HG03108 (cell line): ENCODE measurements around the gene CCDC191.
A peak's percentile ranks its signal among the peaks of the same experiment; 100 is the strongest.

Source experiments
- ATAC-seq: cut with Tn5 transposase; IDR thresholded peaks from one replicate; pipeline ENCODE4 v1.9.1; 2021; ENCODE audit warnings: moderate library complexity; ENCODE audit not compliant: unreplicated experiment

CCDC191 gene

DNA sequence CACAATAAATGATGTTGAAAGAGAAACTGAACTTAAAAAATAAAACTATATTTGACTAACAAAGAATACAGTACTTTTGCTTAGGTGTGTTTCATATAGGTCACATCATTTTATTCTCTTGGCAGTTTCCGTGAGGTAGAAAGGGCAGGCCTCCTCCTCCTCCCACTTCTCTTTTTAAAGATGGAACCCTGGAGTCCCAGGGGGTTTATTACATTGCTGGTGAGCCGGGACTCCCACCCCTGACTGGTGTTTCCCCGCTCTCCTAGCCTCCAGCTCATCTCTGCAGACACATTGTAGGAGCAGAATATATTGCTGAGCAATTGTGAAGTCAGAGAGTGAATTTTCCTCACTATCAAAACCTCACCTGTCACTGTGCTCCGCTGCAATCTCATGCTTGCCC, 78.5 kb downstream of the CCDC191 start:
- no peak for ATAC-seq

DNA sequence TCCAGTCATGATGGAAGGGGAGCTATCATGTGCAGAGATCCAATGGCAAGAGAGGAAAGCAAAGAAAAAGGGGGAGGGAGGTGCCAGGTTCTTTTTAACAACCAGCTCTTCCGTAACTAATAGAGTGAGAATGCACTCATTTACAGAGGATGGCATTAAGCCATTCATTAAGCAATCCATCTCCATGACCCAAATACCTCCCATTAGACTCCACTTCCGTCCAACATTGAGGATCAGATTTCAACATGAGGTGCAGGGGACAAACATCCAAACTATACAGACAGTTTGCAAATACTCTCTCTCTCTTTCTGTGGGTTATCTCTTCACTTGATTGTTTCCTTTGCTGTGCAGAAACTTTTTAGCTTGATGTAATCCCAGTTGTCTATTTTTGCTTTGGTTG, 87.3 kb downstream of the CCDC191 start:
- no peak for ATAC-seq

DNA sequence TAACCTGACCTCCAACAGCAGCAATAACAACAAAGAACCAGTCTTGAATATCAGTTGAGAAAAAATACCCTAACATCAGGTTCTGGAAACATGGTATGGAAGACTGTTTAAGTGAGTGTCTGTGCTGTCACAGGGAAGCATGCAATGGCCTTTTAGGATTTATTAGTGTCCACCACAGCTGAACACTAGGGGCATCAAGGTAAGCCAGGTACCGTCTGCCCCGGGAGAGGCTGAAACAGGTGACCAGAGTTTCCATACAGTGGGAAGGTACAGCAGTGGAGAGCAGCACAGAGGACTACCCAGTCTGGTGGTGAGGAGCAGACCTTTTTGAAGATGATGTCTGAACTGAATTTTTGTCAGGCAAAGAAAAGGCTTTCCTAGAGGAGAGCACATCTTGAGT, 90.2 kb downstream of the CCDC191 start:
- ATAC-seq: no peak

DNA sequence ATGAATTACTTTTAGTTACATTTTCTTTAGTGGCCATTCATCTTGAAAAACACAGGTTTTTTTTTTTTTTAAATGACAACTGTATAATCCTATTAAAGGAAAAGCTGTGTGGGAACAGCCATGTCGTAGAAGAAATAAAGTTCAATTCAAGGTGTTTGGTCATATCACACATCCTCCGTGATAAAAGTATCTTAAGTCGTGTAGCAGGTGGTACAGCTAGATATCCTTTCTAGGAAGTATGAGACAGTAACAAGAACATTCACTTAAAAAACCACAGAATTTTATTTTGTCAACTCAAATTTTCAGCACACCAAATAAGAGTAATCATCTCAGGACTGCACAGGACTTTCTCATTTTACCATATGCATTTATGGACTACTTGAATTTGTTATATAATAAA, 92.4 kb downstream of the CCDC191 start:
- ATAC-seq: no peak

DNA sequence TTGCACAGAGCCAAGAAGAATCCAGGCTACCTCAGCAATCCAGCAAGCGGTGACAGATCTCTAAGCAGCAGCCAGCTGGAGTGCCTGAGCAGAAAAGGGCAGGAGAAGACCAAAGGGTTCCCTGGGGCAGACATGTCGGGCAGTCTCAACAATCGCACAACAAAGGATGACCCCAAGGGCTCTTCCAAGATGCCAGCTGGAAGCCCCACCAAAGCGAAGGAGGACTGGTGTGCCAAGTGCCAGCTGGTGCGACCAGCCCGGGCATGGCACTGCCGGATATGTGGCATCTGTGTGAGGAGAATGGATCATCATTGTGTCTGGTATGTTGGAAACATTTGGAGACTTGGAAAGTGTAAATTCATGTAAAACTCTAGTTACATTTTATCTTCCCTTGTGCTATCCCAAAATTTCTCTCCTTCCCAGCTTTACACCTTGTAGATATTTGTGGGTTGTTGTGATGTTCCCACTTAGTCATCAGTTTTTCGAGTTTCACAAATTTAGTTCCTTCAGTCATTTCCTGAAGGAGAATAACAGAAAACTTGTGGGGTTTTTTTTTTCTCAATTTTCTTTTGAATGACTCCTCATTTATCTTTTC, 102.1 kb downstream of the CCDC191 start:
- ATAC-seq: no peak

DNA sequence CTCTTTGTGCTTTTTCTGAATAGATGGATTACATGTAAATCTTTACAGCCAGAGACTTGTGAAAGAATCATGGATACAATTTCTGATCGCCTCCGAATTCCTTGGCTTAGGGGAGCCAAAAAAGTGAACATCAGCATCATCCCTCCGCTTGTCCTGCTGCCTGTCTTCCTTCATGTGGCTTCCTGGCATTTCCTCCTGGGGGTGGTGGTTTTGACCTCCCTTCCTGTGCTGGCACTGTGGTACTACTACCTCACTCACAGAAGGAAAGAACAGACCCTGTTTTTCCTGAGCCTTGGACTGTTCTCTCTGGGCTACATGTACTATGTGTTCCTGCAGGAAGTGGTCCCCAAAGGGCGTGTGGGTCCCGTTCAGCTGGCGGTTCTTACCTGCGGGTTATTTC, 102.6 kb downstream of the CCDC191 start:
- no peak for ATAC-seq

DNA sequence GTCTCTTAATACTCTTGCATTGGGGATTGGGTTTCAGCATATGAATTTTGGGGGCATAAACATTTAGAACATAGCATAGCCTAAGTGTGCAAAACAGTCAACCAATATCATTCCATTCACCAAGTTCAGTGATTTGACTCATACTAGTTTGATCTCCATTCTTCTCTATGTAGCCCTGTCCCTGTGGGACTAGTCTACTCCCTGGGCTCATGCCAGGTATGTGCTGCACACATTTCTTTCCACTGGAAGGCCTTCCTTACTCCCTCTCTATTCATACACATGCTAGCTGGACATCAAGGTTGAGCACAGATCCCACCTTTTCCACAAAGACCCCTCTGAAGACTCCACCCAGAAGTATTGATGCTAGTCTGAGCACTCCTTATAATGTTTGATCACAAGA, 103.4 kb downstream of the CCDC191 start:
- no peak for ATAC-seq

DNA sequence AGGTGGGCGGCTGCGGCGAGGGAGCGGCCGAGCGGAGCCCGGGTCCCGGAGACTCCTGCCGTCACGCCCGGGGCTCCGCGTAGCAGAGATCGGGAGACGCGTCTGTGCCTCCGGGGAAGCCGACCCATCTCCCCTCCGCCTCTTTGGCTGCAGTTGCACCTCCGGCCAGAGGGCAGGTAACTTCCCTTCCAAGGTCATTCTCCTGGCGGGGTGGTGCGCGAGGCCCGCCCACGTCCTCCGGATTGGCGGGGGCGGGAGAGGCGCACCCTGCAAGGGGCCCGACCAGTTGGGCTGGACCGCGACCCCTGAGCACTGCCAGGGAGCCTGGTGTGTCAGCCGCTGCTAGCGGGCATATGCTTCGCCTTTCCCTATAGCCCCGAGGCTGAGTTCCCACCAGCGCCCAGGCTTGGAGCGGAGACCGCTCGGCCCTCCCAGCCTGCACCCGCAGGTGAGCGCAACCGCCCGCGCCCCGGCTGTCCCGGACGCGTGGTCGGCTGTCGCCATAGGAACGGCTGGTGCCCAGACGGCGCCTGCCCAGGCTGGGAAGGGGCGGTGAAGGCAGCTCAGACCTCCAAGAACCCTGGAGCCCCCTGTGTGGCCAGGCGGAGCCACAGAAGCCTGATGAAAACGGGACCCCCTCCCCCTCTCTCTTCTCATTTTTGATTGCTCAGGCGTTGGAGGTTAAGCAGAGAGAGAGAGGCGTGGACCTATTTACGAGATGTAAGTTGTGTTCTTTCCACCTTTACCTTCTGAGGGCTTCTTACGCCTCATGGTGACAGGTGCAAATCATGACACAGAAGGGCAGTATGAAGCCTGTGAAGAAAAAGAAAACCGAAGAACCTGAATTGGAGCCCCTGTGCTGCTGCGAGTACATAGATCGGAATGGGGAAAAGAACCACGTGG, 108.1 kb downstream of the CCDC191 start:
- peak; percentile 39 for ATAC-seq

DNA sequence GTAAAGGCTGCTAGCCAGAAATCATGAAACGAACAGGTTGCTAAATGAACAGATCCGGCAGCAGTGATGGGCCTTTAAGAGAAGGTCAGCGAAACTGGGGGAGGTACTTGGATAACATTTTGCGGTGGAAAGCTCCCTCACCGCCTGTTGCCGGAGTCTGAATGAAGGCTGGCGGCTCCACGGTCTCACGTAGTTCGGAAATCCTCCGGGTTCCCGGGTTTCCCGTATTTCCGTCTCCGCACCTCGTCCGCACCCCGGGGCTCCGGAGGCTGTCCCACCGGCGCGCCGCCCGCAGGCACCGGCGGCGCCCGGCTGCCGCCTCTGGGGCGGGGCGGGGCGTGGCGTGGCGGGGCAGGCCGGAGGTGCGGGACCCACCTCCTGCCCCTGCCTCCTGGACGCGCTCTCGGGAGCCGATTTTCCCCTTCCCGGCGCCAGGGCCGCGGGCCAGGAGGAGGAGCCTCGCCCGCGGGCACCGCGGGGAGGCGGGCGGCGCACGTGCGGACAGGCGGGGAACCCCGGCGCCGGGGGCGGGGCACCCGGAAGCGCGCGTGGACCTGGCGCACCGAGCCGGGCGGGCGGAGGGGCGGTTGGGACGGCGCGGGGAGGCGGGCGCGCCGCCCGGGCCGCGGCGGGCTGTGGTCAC, 108.8 kb downstream of the CCDC191 start, which contains the start of gene ZDHHC23:
ZDHHC23 (plus strand) TSS at position 642 of the 643 bp plus-strand sequence. CDS start 790 bp downstream, outside the sequence.
- peak; percentile 77 for ATAC-seq

DNA sequence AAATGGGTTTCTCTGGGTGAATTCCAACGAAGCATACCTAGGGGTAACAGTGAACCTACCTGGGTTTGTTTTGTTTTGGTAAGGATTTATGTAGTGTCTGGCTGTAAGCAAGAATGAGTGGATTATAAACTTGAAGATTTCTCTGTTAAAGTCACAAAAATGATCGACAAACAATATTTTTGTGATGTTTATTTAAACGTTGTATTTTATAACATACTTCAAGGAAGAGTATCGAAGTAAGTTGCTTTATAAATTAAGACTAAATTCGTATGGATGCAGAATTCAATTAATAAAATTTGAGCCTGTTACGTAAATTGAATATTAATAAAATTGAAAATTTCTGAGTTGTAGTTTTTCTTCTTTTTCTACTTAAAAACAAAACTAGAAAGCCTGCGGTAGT, 109.5 kb downstream of the CCDC191 start:
- no peak for ATAC-seq

DNA sequence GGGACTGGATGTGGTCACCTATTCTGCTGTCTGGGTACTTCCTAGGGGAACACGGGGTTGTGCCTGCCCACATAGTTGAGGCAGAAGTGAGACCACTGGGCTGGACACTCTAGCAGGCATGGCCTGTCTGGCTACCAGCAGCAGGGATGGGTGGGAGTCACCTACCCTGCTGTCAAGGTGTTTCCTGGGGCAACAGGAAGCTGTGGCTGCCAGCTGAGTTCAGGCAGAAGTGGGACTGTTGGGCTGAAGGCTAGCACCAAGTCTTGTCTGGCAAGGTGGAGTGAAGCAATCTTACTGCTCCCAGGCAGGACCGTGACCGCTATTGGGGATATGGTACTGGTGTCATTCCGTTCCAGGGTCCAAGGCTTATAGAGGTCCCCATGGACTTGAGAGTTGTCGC, 128.8 kb downstream of the CCDC191 start:
- ATAC-seq: no peak

DNA sequence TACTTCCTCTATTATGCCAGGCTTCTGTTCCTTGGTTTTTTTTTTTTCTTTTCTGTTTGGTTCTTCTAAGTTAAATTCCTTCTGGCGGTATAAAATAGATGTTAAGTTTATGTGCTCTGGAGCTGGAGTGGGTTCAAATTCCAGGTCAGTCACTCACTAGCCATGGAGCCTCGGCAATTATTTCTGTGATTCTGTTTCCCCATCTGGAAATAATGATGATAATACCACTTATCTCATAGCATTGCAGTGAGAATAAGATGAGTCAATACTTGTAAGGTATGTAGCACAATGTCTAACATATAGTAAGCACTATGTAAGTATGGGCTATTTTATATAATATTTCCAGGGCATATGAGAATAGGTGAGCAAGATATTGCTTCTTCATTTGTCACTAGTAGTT, 141.7 kb downstream of the CCDC191 start:
- no peak for ATAC-seq
